ENCODE results near the gene ACBD4.

- no peak for TF ChIP-seq CTCF (IDR thresholded peaks at IDR 0.05)
- no peak for TF ChIP-seq POLR2A (IDR thresholded peaks at IDR 0.05)
Observed at GRCh38 chr17:45170280-45170930, 34.9 kb downstream of the ACBD4 start.
